H9 (cell line): Measurements from ENCODE around the gene C1orf159. TPM values are rescaled to one million over a fixed set of nuclear protein-coding genes. Genes with fewer than 3 reads are reported as not detected.
A peak's percentile ranks its signal among the peaks of the same experiment; 100 is the strongest.

Experiments used
- DNase-seq: peaks from one replicate; pipeline ENCODE4 v3.0.0-alpha.2; 2017
- H2AFZ ChIP-seq: one replicate; pipeline ENCODE4 v1.6.1; 2013; ENCODE audit warnings: mild to moderate bottlenecking, low read length, control low read depth, moderate library complexity
- H2AK5ac ChIP-seq: 2 replicates; pipeline ENCODE4 v1.6.1; 2013; ENCODE audit warnings: low read length, control low read depth, mixed read lengths; ENCODE audit not compliant: insufficient read length
- H2BK120ac ChIP-seq: one replicate; pipeline ENCODE4 v1.6.1; 2013; ENCODE audit warnings: low read depth, mild to moderate bottlenecking, low read length, control low read depth, inconsistent platforms; ENCODE audit not compliant: poor library complexity, severe bottlenecking
- H2BK12ac ChIP-seq: 2 replicates; pipeline ENCODE4 v1.6.1; 2013; ENCODE audit warnings: low read length, control low read depth, mixed read lengths, low read depth; ENCODE audit not compliant: insufficient read length
- H2BK15ac ChIP-seq: 2 replicates; pipeline ENCODE4 v1.6.1; 2013; ENCODE audit warnings: low read depth, low read length, control low read depth
- H2BK20ac ChIP-seq: one replicate; pipeline ENCODE4 v1.6.1; 2013; ENCODE audit warnings: low read depth, mild to moderate bottlenecking, low read length, control low read depth, inconsistent platforms; ENCODE audit not compliant: poor library complexity, severe bottlenecking
- H2BK5ac ChIP-seq: 2 replicates; pipeline ENCODE4 v1.6.1; 2013; ENCODE audit warnings: low read length, control low read depth, mixed read lengths; ENCODE audit not compliant: insufficient read length
- H3K14ac ChIP-seq: 2 replicates; pipeline ENCODE4 v1.6.1; 2013; ENCODE audit warnings: low read length, control low read depth; ENCODE audit not compliant: insufficient read depth
- H3K18ac ChIP-seq: 2 replicates; pipeline ENCODE4 v1.6.1; 2013; ENCODE audit warnings: low read depth, mild to moderate bottlenecking, mixed read lengths, low read length, control low read depth; ENCODE audit not compliant: insufficient read length
- H3K23ac ChIP-seq: 2 replicates; pipeline ENCODE4 v1.6.1; 2013; ENCODE audit warnings: low read length, control low read depth, mixed read lengths, low read depth; ENCODE audit not compliant: insufficient read length
- H3K23me2 ChIP-seq: 2 replicates; pipeline ENCODE4 v1.6.1; 2013; ENCODE audit warnings: low read depth, mild to moderate bottlenecking, mixed read lengths, low read length, control low read depth; ENCODE audit not compliant: insufficient read length, poor library complexity, severe bottlenecking
- H3K27ac ChIP-seq: 2 replicates; pipeline ENCODE4 v1.5.1; 2013; ENCODE audit warnings: low read length, control low read depth, mixed read lengths, low read depth; ENCODE audit not compliant: insufficient read length
- H3K27me3 ChIP-seq: 2 replicates; pipeline ENCODE4 v1.6.1; 2013; ENCODE audit warnings: low read length, control low read depth, inconsistent platforms; ENCODE audit not compliant: insufficient read depth
- H3K4ac ChIP-seq: 2 replicates; pipeline ENCODE4 v1.6.1; 2013; ENCODE audit warnings: low read depth, mild to moderate bottlenecking, control low read depth, inconsistent platforms, low read length, moderate library complexity
- H3K4me1 ChIP-seq: 2 replicates; pipeline ENCODE4 v1.6.1; 2013; ENCODE audit warnings: low read length, control low read depth, inconsistent platforms; ENCODE audit not compliant: insufficient read depth
- H3K4me2 ChIP-seq: 2 replicates; pipeline ENCODE4 v1.6.1; 2013; ENCODE audit warnings: low read length, control low read depth, mixed read lengths; ENCODE audit not compliant: insufficient read length, insufficient read depth
- H3K56ac ChIP-seq: 2 replicates; pipeline ENCODE4 v1.6.1; 2013; ENCODE audit warnings: low read depth, mild to moderate bottlenecking, mixed read lengths, low read length, control low read depth; ENCODE audit not compliant: insufficient read length
- H3K79me1 ChIP-seq: 2 replicates; pipeline ENCODE4 v1.6.1; 2013; ENCODE audit warnings: low read depth, mild to moderate bottlenecking, moderate library complexity, low read length, control low read depth, inconsistent platforms; ENCODE audit not compliant: insufficient read depth, poor library complexity, severe bottlenecking
- H3K79me2 ChIP-seq: 2 replicates; pipeline ENCODE4 v1.6.1; 2013; ENCODE audit warnings: low read length, control low read depth, inconsistent platforms; ENCODE audit not compliant: insufficient read depth
- H3K9ac ChIP-seq: 2 replicates; pipeline ENCODE4 v1.6.1; 2013; ENCODE audit warnings: low read length, control low read depth, mixed read lengths; ENCODE audit not compliant: insufficient read length; ENCODE audit errors: extremely low read depth
- H3K9me3 ChIP-seq: one replicate; pipeline ENCODE4 v1.6.1; 2013; ENCODE audit warnings: low read depth, low read length, inconsistent platforms; ENCODE audit not compliant: control insufficient read depth
- H3T11ph ChIP-seq: one replicate; pipeline ENCODE4 v1.6.1; 2013; ENCODE audit warnings: mild to moderate bottlenecking, low read length, control low read depth, inconsistent platforms
- H4K20me1 ChIP-seq: one replicate; pipeline ENCODE4 v1.6.1; 2013; ENCODE audit not compliant: control insufficient read depth, insufficient read length, insufficient read depth
- H4K5ac ChIP-seq: 2 replicates; pipeline ENCODE4 v1.6.1; 2013; ENCODE audit warnings: low read depth, mild to moderate bottlenecking, mixed read lengths, low read length, control low read depth; ENCODE audit not compliant: insufficient read length
- H4K8ac ChIP-seq: replicated peaks from 2 replicates; pipeline ENCODE4 v1.6.1; 2013; ENCODE audit warnings: low read length, control low read depth, mixed read lengths, low read depth; ENCODE audit not compliant: insufficient read length
- H4K91ac ChIP-seq: 2 replicates; pipeline ENCODE4 v1.6.1; 2013; ENCODE audit warnings: low read depth, mild to moderate bottlenecking, moderate library complexity, mixed read lengths, low read length, control low read depth; ENCODE audit not compliant: insufficient read length
- H3K27ac Mint-ChIP-seq, 3 experiments: 2 replicates in 2 of 3; 3 replicates in 1 of 3; pipeline ENCODE4 v1.8.0; 2020 to 2021; ENCODE audit warnings: mixed read lengths in 3 of 3, mild to moderate bottlenecking in 1 of 3, moderate library complexity in 1 of 3
- H3K27me3 Mint-ChIP-seq: 2 replicates; pipeline ENCODE4 v1.8.0; 2021; ENCODE audit warnings: low read depth, mild to moderate bottlenecking, moderate library complexity, mixed read lengths
- H3K36me3 Mint-ChIP-seq, 3 experiments: 2 replicates in 2 of 3; 3 replicates in 1 of 3; pipeline ENCODE4 v1.8.0; 2020 to 2021; ENCODE audit warnings: low read depth in 3 of 3, mixed read lengths in 3 of 3; ENCODE audit not compliant: insufficient read depth in 1 of 3
- H3K4me1 Mint-ChIP-seq, 2 experiments: 2 replicates each; pipeline ENCODE4 v1.8.0; 2020; ENCODE audit warnings: mixed read lengths in 2 of 2
- H3K4me3 Mint-ChIP-seq, 2 experiments: 2 replicates in 1 of 2; 3 replicates in 1 of 2; pipeline ENCODE4 v1.8.0; 2020 to 2021; ENCODE audit warnings: mild to moderate bottlenecking in 2 of 2, mixed read lengths in 2 of 2, moderate library complexity in 1 of 2
- H3K9me3 Mint-ChIP-seq, 2 experiments: 2 replicates in 1 of 2; 3 replicates in 1 of 2; pipeline ENCODE4 v1.8.0; 2020; ENCODE audit warnings: mild to moderate bottlenecking in 2 of 2, mixed read lengths in 2 of 2, moderate library complexity in 1 of 2
- WGBS: extraction: QIAGEN DNeasy Blood & Tissue Kit; methylation state at CpG from one replicate; pipeline ENCODE4 v1.1.7; 2013; ENCODE audit warnings: missing lambda C conversion rate, low lambda C conversion rate, mixed read lengths; ENCODE audit not compliant: insufficient read length; ENCODE audit errors: extremely low coverage; 5-methylcytosine and 5-hydroxymethylcytosine counted together
- total RNA-seq: library from RNA; stranded (reverse); gene quantifications from 2 replicates; pipeline ENCODE4 v1.2.1, GENCODE V29; 2021
- TF ChIP-seq, protein P1 (sequence below): fragments of 200-600 bp; sonication (generic); conservative IDR thresholded peaks from 3 replicates; pipeline ENCODE4 v1.8.0; 2021; ENCODE audit warnings: antibody characterized with exemption, mild to moderate bottlenecking

Gene C1orf159
- total RNA-seq, 1 experiment from 2014 or later: 12.3 TPM

DNA sequence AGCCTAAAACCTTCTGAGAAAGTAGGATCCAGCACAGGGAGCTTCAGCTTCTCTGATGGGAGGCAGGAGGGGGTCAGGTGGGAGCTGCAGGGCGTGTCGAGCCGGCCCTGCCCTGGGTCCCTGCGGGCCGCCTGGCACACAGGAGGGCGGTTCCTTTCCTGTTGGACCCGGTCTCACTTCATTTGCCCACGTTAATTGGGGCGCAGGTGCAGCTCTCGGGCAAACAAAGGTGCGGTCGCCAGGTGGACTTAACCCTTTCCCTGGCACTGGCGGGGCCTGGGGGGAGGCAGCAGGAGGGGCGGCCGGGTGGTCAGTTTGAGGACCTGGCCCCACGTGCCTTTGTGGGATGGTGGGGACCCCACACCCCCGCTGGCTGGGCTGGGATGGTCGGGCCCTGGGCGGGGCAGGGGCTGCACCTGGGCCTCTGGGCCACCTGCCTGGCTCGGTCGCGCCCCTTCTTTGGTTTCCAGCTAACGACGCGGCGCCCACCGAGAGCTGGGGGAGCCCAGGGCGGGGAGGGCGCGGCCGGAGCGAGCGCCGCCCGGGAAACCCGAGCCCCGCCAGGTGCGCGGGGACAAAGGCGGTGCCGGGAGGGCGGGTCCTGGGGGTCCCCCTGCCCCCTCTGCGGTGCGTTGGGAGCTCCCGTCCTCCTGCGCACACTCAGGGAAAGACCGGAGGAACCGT, 20.8 kb upstream of the C1orf159 start:
- Histone ChIP-seq H3K4ac (no peak overlapping the region), H2BK120ac (no peak overlapping the region), H3K14ac (peak overlapping the region; percentile 16; the same call in 1 of the 2 replicates), H3K79me1 (no peaks in the 10 kb centered on the region), H3K27ac (no peak overlapping the region), H2BK15ac (no peak overlapping the region), H3K4me1 (no peaks in the 10 kb centered on the region; the same call in 1 of the 2 replicates), H2BK12ac (no peak overlapping the region), H4K20me1 (no peaks in the 10 kb centered on the region), H3K23ac (no peak overlapping the region), H3K23me2 (no peaks in the 10 kb centered on the region), H3K4me2 (peak overlapping the region; percentile 6), H4K8ac (no peak overlapping the region), H3K56ac (no peak overlapping the region), H3K27me3 (no peaks in the 10 kb centered on the region), H3T11ph (no peak overlapping the region), H3K79me2 (no peaks in the 10 kb centered on the region), H2AK5ac (no peak overlapping the region), H4K91ac (no peak overlapping the region), H3K9ac (no peak overlapping the region), H4K5ac (no peak overlapping the region), H2BK20ac (no peak overlapping the region), H3K9me3 (no peaks in the 10 kb centered on the region), H3K18ac (peak overlapping the region; percentile 60), H2BK5ac (no peak overlapping the region), H2AFZ (no peak overlapping the region)
- no CpG with 5 or more reads among the region's 48 CpGs for WGBS
- no peaks in the 10 kb centered on the region; a peak in 1 of 5 replicates for H3K9me3 Mint-ChIP-seq
- no peak overlapping the region for H3K27ac Mint-ChIP-seq
- H3K4me3 Mint-ChIP-seq: no peak overlapping the region; a peak in 1 of 5 replicates
- no peaks in the 10 kb centered on the region for H3K36me3 Mint-ChIP-seq
- peaks cover 8 to 19% of the 10 kb centered on the region in 2 experiments; a peak in 3 of 4 replicates for H3K4me1 Mint-ChIP-seq
- TF ChIP-seq, protein P1, sequence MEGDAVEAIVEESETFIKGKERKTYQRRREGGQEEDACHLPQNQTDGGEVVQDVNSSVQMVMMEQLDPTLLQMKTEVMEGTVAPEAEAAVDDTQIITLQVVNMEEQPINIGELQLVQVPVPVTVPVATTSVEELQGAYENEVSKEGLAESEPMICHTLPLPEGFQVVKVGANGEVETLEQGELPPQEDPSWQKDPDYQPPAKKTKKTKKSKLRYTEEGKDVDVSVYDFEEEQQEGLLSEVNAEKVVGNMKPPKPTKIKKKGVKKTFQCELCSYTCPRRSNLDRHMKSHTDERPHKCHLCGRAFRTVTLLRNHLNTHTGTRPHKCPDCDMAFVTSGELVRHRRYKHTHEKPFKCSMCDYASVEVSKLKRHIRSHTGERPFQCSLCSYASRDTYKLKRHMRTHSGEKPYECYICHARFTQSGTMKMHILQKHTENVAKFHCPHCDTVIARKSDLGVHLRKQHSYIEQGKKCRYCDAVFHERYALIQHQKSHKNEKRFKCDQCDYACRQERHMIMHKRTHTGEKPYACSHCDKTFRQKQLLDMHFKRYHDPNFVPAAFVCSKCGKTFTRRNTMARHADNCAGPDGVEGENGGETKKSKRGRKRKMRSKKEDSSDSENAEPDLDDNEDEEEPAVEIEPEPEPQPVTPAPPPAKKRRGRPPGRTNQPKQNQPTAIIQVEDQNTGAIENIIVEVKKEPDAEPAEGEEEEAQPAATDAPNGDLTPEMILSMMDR: no peak
- DNase-seq: no peak
- peaks cover 15% of the 10 kb centered on the region for H3K27me3 Mint-ChIP-seq
